ENCODE measurements around the gene ARHGAP6. TPM values are rescaled to one million over a fixed set of nuclear protein-coding genes. Genes with fewer than 3 reads are reported as not detected.

Gene ARHGAP6
- total and polyA plus RNA-seq, 2 of the 4 experiments (the other 2 are of a cell fraction) = 1.4 to 1.8 TPM

GRCh38 chrX:11380187-11380844, 285.4 kb downstream of the ARHGAP6 start:
- H2BK20ac ChIP-seq (ENCODE audit: low read depth, low read length) = no peak overlapping the region
- no peak overlapping the region for H2BK15ac ChIP-seq (ENCODE audit: low read depth, low read length)
- in situ Hi-C loops (cut with MboI; ENCODE audit: low sequenced_read_pairs) = loop anchor here (10.0 kb wide), 1 partner anchor 134 kb away; no protein-coding TSS in a partner anchor
- H3K4me3 ChIP-seq (ENCODE audit: insufficient read depth, low read depth, low read length) = no peak overlapping the region
- no peak overlapping the region for H2AK9ac ChIP-seq (replicated peaks; ENCODE audit: low read depth, low read length, poor library complexity)
- H4K91ac ChIP-seq (ENCODE audit: insufficient read depth, low read depth, low read length) = no peak overlapping the region
- H3K18ac ChIP-seq (ENCODE audit: low read depth, low read length) = no peak overlapping the region
- no CpG with 5 or more reads among the region's 10 CpGs for WGBS, 2 experiments (ENCODE audit: extremely low coverage in 2 of 2, insufficient read length in 1 of 2)
- ATAC-seq (ENCODE audit: low read depth) = no peak
- no peaks in the 10 kb centered on the region for H3K36me3 ChIP-seq (ENCODE audit: control insufficient read depth, insufficient read depth, low read length)
- no peaks in the 10 kb centered on the region for H3K4me1 ChIP-seq (ENCODE audit: control insufficient read depth, insufficient read depth, low read length)
- ChIA-PET CTCF (interaction anchor here (0.6 to 0.7 kb wide), 3 partner anchors 27 to 242 kb away, joined by 3 to 6 read pairs (median 3); no protein-coding TSS in a partner anchor), POLR2A (ENCODE audit: unreplicated experiment) (no interaction called here)
- H4K20me1 ChIP-seq (ENCODE audit: insufficient read depth, low read length) = no peaks in the 10 kb centered on the region
- H3K9ac ChIP-seq (ENCODE audit: low read depth, low read length) = no peak overlapping the region
- H2BK120ac ChIP-seq (ENCODE audit: low read depth, low read length) = no peak overlapping the region; the same call in 1 of the 2 replicates
- H3K27ac ChIP-seq (ENCODE audit: insufficient read depth, low read length) = no peak overlapping the region
- H3K9me3 ChIP-seq (ENCODE audit: control insufficient read depth, insufficient read depth, low read length) = peaks cover 4% of the 10 kb centered on the region
- BruUV-seq (replicated peaks) = no TSS peak
- DNase-seq = no peak
- dilution Hi-C loops (cut with HindIII; ENCODE audit: low sequenced_read_pairs, unreplicated experiment) = no loop called here
- TF ChIP-seq RAD21 (IDR thresholded peaks at IDR 0.05; ENCODE audit: low read length) (no peak), FOS (IDR thresholded peaks at IDR 0.05; ENCODE audit: low read depth, low read length) (no peak), CTCF (conservative IDR thresholded peaks at IDR 0.05; ENCODE audit: low read depth, low read length) (no peak), RCOR1 (IDR thresholded peaks at IDR 0.05; ENCODE audit: insufficient replicate concordance, low read length) (no peak), BHLHE40 (IDR thresholded peaks at IDR 0.05; ENCODE audit: low read depth, low read length) (no peak), POLR2A (IDR thresholded peaks at IDR 0.05; ENCODE audit: low read depth, low read length) (no peak), USF2 (IDR thresholded peaks at IDR 0.05; ENCODE audit: low read depth, low read length) (no peak), MXI1 (IDR thresholded peaks at IDR 0.05; ENCODE audit: borderline replicate concordance, low read depth, low read length) (no peak), MAFK (IDR thresholded peaks at IDR 0.05; ENCODE audit: low read depth, low read length) (no peak), CEBPB (IDR thresholded peaks at IDR 0.05; ENCODE audit: low read depth, low read length) (no peak), MAZ (IDR thresholded peaks at IDR 0.05; ENCODE audit: borderline replicate concordance, low read depth, low read length) (no peak), SMC3 (IDR thresholded peaks at IDR 0.05; ENCODE audit: low read depth, low read length) (no peak), NFE2L2 (IDR thresholded peaks at IDR 0.05; ENCODE audit: low read depth, low read length) (no peak), RFX5 (IDR thresholded peaks at IDR 0.05; ENCODE audit: low read depth, low read length) (no peak), CHD1 (IDR thresholded peaks at IDR 0.05; ENCODE audit: low read depth, low read length) (no peak), ELK1 (IDR thresholded peaks at IDR 0.05; ENCODE audit: borderline replicate concordance, low read depth, low read length) (no peak)
- no peaks in the 10 kb centered on the region for H3K79me1 ChIP-seq (ENCODE audit: low read depth in 1 of 2, low read length in 2 of 2)
- no peak overlapping the region for H4K8ac ChIP-seq (ENCODE audit: low read depth in 2 of 2, low read length in 2 of 2)
- H2AK5ac ChIP-seq (ENCODE audit: low read depth, low read length) = no peak overlapping the region
- no peak overlapping the region for H3K4ac ChIP-seq (ENCODE audit: low read depth, low read length)
- H3K23ac ChIP-seq (ENCODE audit: low read depth, low read length) = no peak overlapping the region
- H3K9me1 ChIP-seq (ENCODE audit: insufficient read depth, low read length) = no peaks in the 10 kb centered on the region
- intact Hi-C loops (cut with micrococcal nuclease) = loop anchor here (2.0 kb wide), 1 partner anchor 236 kb away; no protein-coding TSS in a partner anchor
- H3K27me3 ChIP-seq (ENCODE audit: control insufficient read depth, insufficient read depth, low read length) = no peaks in the 10 kb centered on the region
- H3K56ac ChIP-seq (ENCODE audit: extremely low read depth, insufficient read depth, low read length) = no peak overlapping the region
- H2BK5ac ChIP-seq (ENCODE audit: low read depth, low read length, poor library complexity, severe bottlenecking) = no peak overlapping the region
- no peak overlapping the region for H4K5ac ChIP-seq (ENCODE audit: low read depth, low read length)
- no peak overlapping the region for H2AFZ ChIP-seq (replicated peaks; ENCODE audit: low read length, poor library complexity)
- no peak overlapping the region for H3K4me2 ChIP-seq (ENCODE audit: low read depth, low read length)
- no peak overlapping the region for H3K14ac ChIP-seq (replicated peaks; ENCODE audit: low read depth, low read length)
